Endothelial cell of umbilical vein (primary cell): ENCODE measurements around the gene RTCA. TPM values are rescaled to one million over a fixed set of nuclear protein-coding genes. Genes with fewer than 3 reads are reported as not detected.

ENCODE experiments used
- BruUV-seq: library from RNA; stranded (reverse); fragments of 400-500 nt; replicated peaks from 2 replicates; lab custom pipeline; 2021; lab: Mats Ljungman, UMichigan
- CTCF ChIA-PET: fragments of 300-600, 350-600 bp; sonication (Branson Sonifier 250); formaldehyde crosslinking; loops from one replicate; lab custom pipeline; 2021; ENCODE audit warnings: antibody characterized with exemption, inconsistent platforms; lab: Charles Lee
- POLR2A ChIA-PET: fragments of 300-600, 350-600 bp; sonication (Branson Sonifier 250); formaldehyde crosslinking; loops from one replicate; lab custom pipeline; 2021; ENCODE audit warnings: antibody characterized with exemption, inconsistent platforms; lab: Charles Lee
- DNase-seq: peaks from one replicate; pipeline ENCODE4 v3.0.0-alpha.2; 2011; ENCODE audit warnings: low read depth, low spot score
- FAIRE-seq: peaks from 2 replicates; lab custom pipeline; 2011; peaks lifted over from hg19 to GRCh38; lab: Jason Lieb, UNC
- H2AFZ ChIP-seq: 2 replicates; pipeline ENCODE4 v1.6.0; 2012; ENCODE audit warnings: low read depth, low read length, control low read depth, inconsistent platforms
- H3K27ac ChIP-seq: 2 replicates; pipeline ENCODE4 v1.5.1; 2011; ENCODE audit warnings: low read depth, mild to moderate bottlenecking, control low read depth, low read length, moderate library complexity; ENCODE audit not compliant: insufficient read depth
- H3K27me3 ChIP-seq, 2 experiments: 2 replicates each; pipeline versions ENCODE4 v1.6.0 to v1.6.1; 2011; ENCODE audit warnings: low read length in 2 of 2, mixed read lengths in 1 of 2; ENCODE audit not compliant: control insufficient read depth in 2 of 2, insufficient read depth in 2 of 2
- H3K36me3 ChIP-seq, 2 experiments: 2 replicates in 1 of 2; 3 replicates in 1 of 2; pipeline ENCODE4 v1.5.1; 2011; ENCODE audit warnings: low read length in 2 of 2, mild to moderate bottlenecking in 1 of 2, moderate library complexity in 1 of 2; ENCODE audit not compliant: control insufficient read depth in 2 of 2, insufficient read depth in 2 of 2; ENCODE audit errors: extremely low read depth in 1 of 2
- H3K4me1 ChIP-seq: 3 replicates; pipeline ENCODE4 v1.5.1; 2011; ENCODE audit warnings: mild to moderate bottlenecking, low read length; ENCODE audit not compliant: control insufficient read depth, insufficient read depth; ENCODE audit errors: extremely low read depth
- H3K4me2 ChIP-seq: 2 replicates; pipeline ENCODE4 v1.6.1; 2011; ENCODE audit warnings: low read length, control low read depth, mixed read lengths; ENCODE audit not compliant: insufficient read depth
- H3K4me3 ChIP-seq, 3 experiments: fragments of 200-600 bp in 1 of 3; sonication (generic), shearing (Covaris generic) in 1 of 3; replicated peaks in 1 of 3; 2 replicates each; pipeline ENCODE4 v1.5.1; 2011 to 2016; ENCODE audit warnings: control low read depth in 3 of 3, low read length in 3 of 3, mild to moderate bottlenecking in 2 of 3, inconsistent platforms in 1 of 3, low read depth in 1 of 3, moderate library complexity in 1 of 3; ENCODE audit not compliant: insufficient read depth in 1 of 3
- H3K79me2 ChIP-seq: 2 replicates; pipeline ENCODE4 v1.6.0; 2012; ENCODE audit warnings: low read length, inconsistent platforms; ENCODE audit not compliant: control insufficient read depth, insufficient read depth
- H3K9ac ChIP-seq: replicated peaks from 2 replicates; pipeline ENCODE3; 2011; ENCODE audit warnings: low read length, control low read depth; ENCODE audit not compliant: insufficient read depth; ENCODE audit errors: extremely low read depth
- H3K9me1 ChIP-seq: replicated peaks from 3 replicates; pipeline ENCODE4 v1.6.0; 2011; ENCODE audit warnings: mild to moderate bottlenecking, low read length; ENCODE audit not compliant: control insufficient read depth, insufficient read depth; ENCODE audit errors: extremely low read depth
- H3K9me3 ChIP-seq: replicated peaks from 2 replicates; pipeline ENCODE4 v1.5.1; 2012; ENCODE audit warnings: low read length, inconsistent platforms; ENCODE audit not compliant: control insufficient read depth, insufficient read depth
- H4K20me1 ChIP-seq: replicated peaks from 2 replicates; pipeline ENCODE3; 2011; ENCODE audit warnings: mild to moderate bottlenecking, low read length; ENCODE audit not compliant: control insufficient read depth, insufficient read depth; ENCODE audit errors: extremely low read depth
- EZH2 ChIP-seq: IDR thresholded peaks from 2 replicates; pipeline ENCODE4 v1.6.1; 2012; ENCODE audit warnings: borderline replicate concordance, low read depth, mild to moderate bottlenecking, moderate library complexity, low read length, inconsistent platforms; ENCODE audit not compliant: severe bottlenecking
- FOS ChIP-seq: IDR thresholded peaks from 2 replicates; pipeline ENCODE4 v1.6.1; 2011; ENCODE audit warnings: mild to moderate bottlenecking, low read length, moderate library complexity, borderline replicate concordance; ENCODE audit not compliant: insufficient read depth
- GATA2 ChIP-seq: IDR thresholded peaks from 2 replicates; pipeline ENCODE4 v1.7.0; 2011; ENCODE audit warnings: low read depth, mild to moderate bottlenecking, moderate library complexity, mixed read lengths, low read length; ENCODE audit not compliant: insufficient read length, insufficient read depth
- JUN ChIP-seq: IDR thresholded peaks from 2 replicates; pipeline ENCODE4 v1.6.1; 2011; ENCODE audit warnings: borderline replicate concordance, low read depth; ENCODE audit not compliant: insufficient read length, insufficient read depth
- MAX ChIP-seq: IDR thresholded peaks from 2 replicates; pipeline ENCODE4 v1.6.1; 2011; ENCODE audit not compliant: insufficient read depth, insufficient read length
- MYC ChIP-seq: IDR thresholded peaks from one replicate; pipeline ENCODE4 v1.6.1; 2011; ENCODE audit warnings: mild to moderate bottlenecking, low read depth, low read length
- POLR2A ChIP-seq: IDR thresholded peaks from 2 replicates; pipeline ENCODE4 v1.6.1; 2012; ENCODE audit warnings: low read depth, mild to moderate bottlenecking, control low read depth, low read length
- POLR2AphosphoS5 ChIP-seq: IDR thresholded peaks from 2 replicates; pipeline ENCODE4 v1.6.1; 2012; ENCODE audit warnings: low read depth, mild to moderate bottlenecking, control low read depth, low read length, moderate library complexity; ENCODE audit not compliant: insufficient read depth
- dilution Hi-C: fragments of 300-500 bp; cut with MboI; formaldehyde crosslinking; loops from one replicate; pipeline ENCODE4 v1.15.0; 2019; ENCODE audit warnings: low sequenced_read_pairs; ENCODE audit not compliant: extremely low pct_ligation_motif_present
- intact Hi-C: fragments of 100-400 bp; cut with micrococcal nuclease; formaldehyde crosslinking; loops from one replicate; pipeline ENCODE4 v1.10.0; 2022
- polyA plus RNA-seq, 4 experiments: library from polyadenylated mRNA; depleted of rRNA in 3 of 4; stranded (reverse) in 3 of 4; unstranded in 1 of 4; fragments of >200 nt; gene quantifications; 2 replicates each; pipeline versions ENCODE4 v1.2.1 to v1.2.3, GENCODE V29; 2011 to 2012; ENCODE audit warnings: missing spikeins in 1 of 4
- total RNA-seq: library from RNA; stranded (reverse); gene quantifications from 2 replicates; pipeline ENCODE4 v1.2.3, GENCODE V29; 2021
- TF ChIP-seq, protein P1 (sequence below), 2 donors: IDR thresholded peaks; 1 replicate in 1 of 2; 2 replicates in 1 of 2; pipeline ENCODE4 v1.5.1; 2011; ENCODE audit warnings: low read length in 2 of 2, mild to moderate bottlenecking in 2 of 2, moderate library complexity in 2 of 2, control low read depth in 1 of 2, inconsistent platforms in 1 of 2, low read depth in 1 of 2; ENCODE audit not compliant: insufficient read depth in 1 of 2; ENCODE audit errors: extremely low read depth in 1 of 2

Gene RTCA
- total and polyA plus RNA-seq, 2 donors (not counting 3 experiments of a cell fraction or from before 2014, with no cell fraction given), result 20.3 to 46.6 TPM

- H2AFZ ChIP-seq, result no peak overlapping the region
- H3K4me1 ChIP-seq, result no peaks in the 10 kb centered on the region
- intact Hi-C loops, result no loop called here
Measured at GRCh38 chr1:100321100-100321493, 55.1 kb downstream of the RTCA start.

More at GRCh38 chr1:100321100-100321493, 55.1 kb downstream of the RTCA start:
- ChIA-PET POLR2A (no interaction called here), CTCF (no interaction called here)
- no peaks in the 10 kb centered on the region for H3K27me3 ChIP-seq
- no peak overlapping the region for H3K9ac ChIP-seq
- dilution Hi-C loops, result no loop called here
- no peaks in the 10 kb centered on the region for H3K79me2 ChIP-seq
- BruUV-seq, result no TSS peak
- TF ChIP-seq, protein P1, sequence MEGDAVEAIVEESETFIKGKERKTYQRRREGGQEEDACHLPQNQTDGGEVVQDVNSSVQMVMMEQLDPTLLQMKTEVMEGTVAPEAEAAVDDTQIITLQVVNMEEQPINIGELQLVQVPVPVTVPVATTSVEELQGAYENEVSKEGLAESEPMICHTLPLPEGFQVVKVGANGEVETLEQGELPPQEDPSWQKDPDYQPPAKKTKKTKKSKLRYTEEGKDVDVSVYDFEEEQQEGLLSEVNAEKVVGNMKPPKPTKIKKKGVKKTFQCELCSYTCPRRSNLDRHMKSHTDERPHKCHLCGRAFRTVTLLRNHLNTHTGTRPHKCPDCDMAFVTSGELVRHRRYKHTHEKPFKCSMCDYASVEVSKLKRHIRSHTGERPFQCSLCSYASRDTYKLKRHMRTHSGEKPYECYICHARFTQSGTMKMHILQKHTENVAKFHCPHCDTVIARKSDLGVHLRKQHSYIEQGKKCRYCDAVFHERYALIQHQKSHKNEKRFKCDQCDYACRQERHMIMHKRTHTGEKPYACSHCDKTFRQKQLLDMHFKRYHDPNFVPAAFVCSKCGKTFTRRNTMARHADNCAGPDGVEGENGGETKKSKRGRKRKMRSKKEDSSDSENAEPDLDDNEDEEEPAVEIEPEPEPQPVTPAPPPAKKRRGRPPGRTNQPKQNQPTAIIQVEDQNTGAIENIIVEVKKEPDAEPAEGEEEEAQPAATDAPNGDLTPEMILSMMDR (IDR thresholded peaks at IDR 0.05; ENCODE audit: extremely low read depth in 1 of 2, insufficient read depth in 1 of 2, low read depth in 1 of 2, low read length in 2 of 2), result no peak
- no peak for TF ChIP-seq MAX
- TF ChIP-seq MYC, result no peak
- no peak for TF ChIP-seq JUN
- no peak for TF ChIP-seq POLR2AphosphoS5
- no peak for TF ChIP-seq GATA2
- TF ChIP-seq POLR2A, result no peak
- TF ChIP-seq FOS, result no peak
- TF ChIP-seq EZH2, result no peak
- H3K4me3 ChIP-seq, result no peak overlapping the region
- H3K4me2 ChIP-seq, result no peak overlapping the region
- FAIRE-seq, result no peak
- no peaks in the 10 kb centered on the region for H3K9me3 ChIP-seq
- no peaks in the 10 kb centered on the region for H4K20me1 ChIP-seq
- H3K27ac ChIP-seq, result no peak overlapping the region
- H3K36me3 ChIP-seq, result no peaks in the 10 kb centered on the region
- DNase-seq, result no peak
- no peaks in the 10 kb centered on the region for H3K9me1 ChIP-seq
